ENCODE measurements around the gene PLA1A.

The PLA1A gene

GRCh38 chr3:119613201-119613600 lies 15.5 kb downstream of the PLA1A start:
- Histone ChIP-seq H3K27ac (no peak overlapping the region), H3K4me1 (ENCODE audit: low read depth, poor library complexity, severe bottlenecking) (no peaks in the 10 kb centered on the region), H4K20me1 (ENCODE audit: insufficient read depth) (no peaks in the 10 kb centered on the region), H3K4me3 (IDR thresholded peaks at IDR 0.05; ENCODE audit: insufficient read depth, low read depth, low read length) (no peak overlapping the region), H3K79me2 (ENCODE audit: insufficient read depth, low read depth) (no peaks in the 10 kb centered on the region), H2AFZ (ENCODE audit: low read depth) (no peak overlapping the region), H3K36me3 (ENCODE audit: insufficient read depth) (no peaks in the 10 kb centered on the region), H3K9ac (no peak overlapping the region), H3K27me3 (ENCODE audit: insufficient read depth, low read depth) (no peaks in the 10 kb centered on the region), H3K4me2 (no peak overlapping the region)
- no peak for TF ChIP-seq CTCF (conservative IDR thresholded peaks at IDR 0.05; ENCODE audit: low read depth, low read length)

- H3K79me2 ChIP-seq (ENCODE audit: insufficient read depth, low read depth) = no peaks in the 10 kb centered on the region
- H3K4me3 ChIP-seq (IDR thresholded peaks at IDR 0.05; ENCODE audit: insufficient read depth, low read depth, low read length) = no peak overlapping the region
- H4K20me1 ChIP-seq (ENCODE audit: insufficient read depth) = no peaks in the 10 kb centered on the region
- no peaks in the 10 kb centered on the region for H3K4me1 ChIP-seq (ENCODE audit: low read depth, poor library complexity, severe bottlenecking)
- H3K27ac ChIP-seq = no peak overlapping the region
- no peak overlapping the region for H2AFZ ChIP-seq (ENCODE audit: low read depth)
- H3K9ac ChIP-seq = no peak overlapping the region
- H3K4me2 ChIP-seq = no peak overlapping the region
- H3K36me3 ChIP-seq (ENCODE audit: insufficient read depth) = no peaks in the 10 kb centered on the region
- TF ChIP-seq CTCF (conservative IDR thresholded peaks at IDR 0.05; ENCODE audit: low read depth, low read length) = no peak
- H3K27me3 ChIP-seq (ENCODE audit: insufficient read depth, low read depth) = no peaks in the 10 kb centered on the region
Observed at GRCh38 chr3:119613872-119614271, 16.2 kb downstream of the PLA1A start.

GRCh38 chr3:119616056-119616455 lies 18.4 kb downstream of the PLA1A start:
- Histone ChIP-seq H3K4me1 (ENCODE audit: low read depth, poor library complexity, severe bottlenecking) (no peaks in the 10 kb centered on the region), H3K4me2 (no peak overlapping the region), H3K27me3 (ENCODE audit: insufficient read depth, low read depth) (no peaks in the 10 kb centered on the region), H3K27ac (no peak overlapping the region), H3K9ac (no peak overlapping the region), H2AFZ (ENCODE audit: low read depth) (no peak overlapping the region), H3K79me2 (ENCODE audit: insufficient read depth, low read depth) (no peaks in the 10 kb centered on the region), H4K20me1 (ENCODE audit: insufficient read depth) (no peaks in the 10 kb centered on the region), H3K36me3 (ENCODE audit: insufficient read depth) (no peaks in the 10 kb centered on the region), H3K4me3 (IDR thresholded peaks at IDR 0.05; ENCODE audit: insufficient read depth, low read depth, low read length) (no peak overlapping the region)
- no peak for TF ChIP-seq CTCF (conservative IDR thresholded peaks at IDR 0.05; ENCODE audit: low read depth, low read length)

GRCh38 chr3:119619094-119619493 lies 21.4 kb downstream of the PLA1A start:
- Histone ChIP-seq H4K20me1 (ENCODE audit: insufficient read depth) (no peaks in the 10 kb centered on the region), H2AFZ (ENCODE audit: low read depth) (no peak overlapping the region), H3K36me3 (ENCODE audit: insufficient read depth) (no peaks in the 10 kb centered on the region), H3K9ac (no peak overlapping the region), H3K4me2 (no peak overlapping the region), H3K27ac (no peak overlapping the region), H3K4me1 (ENCODE audit: low read depth, poor library complexity, severe bottlenecking) (no peaks in the 10 kb centered on the region), H3K27me3 (ENCODE audit: insufficient read depth, low read depth) (no peaks in the 10 kb centered on the region), H3K4me3 (IDR thresholded peaks at IDR 0.05; ENCODE audit: insufficient read depth, low read depth, low read length) (no peak overlapping the region), H3K79me2 (ENCODE audit: insufficient read depth, low read depth) (no peaks in the 10 kb centered on the region)
- no peak for TF ChIP-seq CTCF (conservative IDR thresholded peaks at IDR 0.05; ENCODE audit: low read depth, low read length)

- no peak overlapping the region for H3K4me3 ChIP-seq (IDR thresholded peaks at IDR 0.05; ENCODE audit: insufficient read depth, low read depth, low read length)
- H3K36me3 ChIP-seq (ENCODE audit: insufficient read depth) = no peaks in the 10 kb centered on the region
- no peak overlapping the region for H3K4me2 ChIP-seq
- no peaks in the 10 kb centered on the region for H3K4me1 ChIP-seq (ENCODE audit: low read depth, poor library complexity, severe bottlenecking)
- H3K9ac ChIP-seq = no peak overlapping the region
- H2AFZ ChIP-seq (ENCODE audit: low read depth) = no peak overlapping the region
- no peaks in the 10 kb centered on the region for H3K79me2 ChIP-seq (ENCODE audit: insufficient read depth, low read depth)
- TF ChIP-seq CTCF (conservative IDR thresholded peaks at IDR 0.05; ENCODE audit: low read depth, low read length) = no peak
- H3K27me3 ChIP-seq (ENCODE audit: insufficient read depth, low read depth) = no peaks in the 10 kb centered on the region
- no peak overlapping the region for H3K27ac ChIP-seq
- no peaks in the 10 kb centered on the region for H4K20me1 ChIP-seq (ENCODE audit: insufficient read depth)
Observed at GRCh38 chr3:119620899-119621298, 23.2 kb downstream of the PLA1A start.
